GM08714 (cell line): Measurements from ENCODE around the gene PPFIA2.

Source experiments
- H3K4me3 ChIP-seq: fragments of 200-500 bp; sonication (Bioruptor generic); 2 replicates; pipeline ENCODE4 v1.5.1; 2014; ENCODE audit warnings: mild to moderate bottlenecking, low read length, inconsistent platforms
- ZNF274 ChIP-seq: IDR thresholded peaks from 2 replicates; pipeline ENCODE4 v1.6.1; 2012; ENCODE audit warnings: mild to moderate bottlenecking, low read depth, low read length

The PPFIA2 gene

GRCh38 chr12:81759190-81760051 lies at the start of gene PPFIA2:
Gene PPFIA2 (minus strand): TSS chr12:81759350.
- H3K4me3 ChIP-seq, result peak within 1 kb of the TSS; percentile 20; the same call in 1 of the 2 replicates
- TF ChIP-seq ZNF274, result no peak

GRCh38 chr12:81800298-81801148 lies 41.4 kb upstream of the PPFIA2 start:
- TF ChIP-seq ZNF274, result no peak
- no peak overlapping the region for H3K4me3 ChIP-seq

DNA sequence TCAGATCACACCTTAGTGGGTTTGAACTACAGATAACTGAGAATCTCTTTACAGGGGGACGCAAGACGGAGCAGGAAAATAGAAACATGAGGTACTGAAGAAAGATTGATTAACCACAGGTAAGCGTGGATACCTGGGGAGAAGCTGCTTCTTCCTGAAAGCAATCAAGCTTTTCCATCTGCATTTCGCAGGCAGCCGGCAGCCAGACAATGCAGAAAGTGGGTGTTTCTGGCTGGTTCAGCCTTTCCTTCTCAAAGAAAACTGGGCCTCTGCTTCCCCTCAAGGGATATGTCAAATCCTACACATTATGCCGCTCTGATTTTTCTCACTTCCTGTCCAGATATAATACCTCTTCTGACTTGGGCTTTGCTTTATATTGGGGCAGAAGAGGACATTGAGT lies 39.1 kb upstream of the PPFIA2 start:
- no peak overlapping the region for H3K4me3 ChIP-seq

DNA sequence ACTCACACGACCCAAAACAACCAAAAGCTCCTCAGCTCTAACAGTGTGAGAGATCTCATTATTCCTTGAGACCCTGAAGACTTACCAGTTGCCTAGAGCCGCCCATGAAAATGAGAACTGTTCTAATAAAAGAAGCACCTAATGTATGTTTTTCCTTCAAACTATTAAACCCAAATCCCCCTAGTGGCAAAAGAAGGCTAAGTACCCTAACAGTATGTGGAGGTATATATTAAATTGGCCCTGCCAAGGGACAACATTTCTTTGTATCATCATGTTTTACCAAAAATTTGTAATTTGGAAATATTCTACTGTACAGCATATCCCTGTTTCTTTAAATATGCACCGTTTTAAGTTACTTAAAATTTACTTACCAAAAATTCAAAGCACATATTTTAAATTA lies 38.0 kb upstream of the PPFIA2 start:
- TF ChIP-seq ZNF274, result no peak
- H3K4me3 ChIP-seq, result no peak overlapping the region

More for the DNA sequence above, 39.1 kb upstream of the PPFIA2 start:
- TF ChIP-seq ZNF274, result no peak

- H3K4me3 ChIP-seq, result no peak overlapping the region
- TF ChIP-seq ZNF274, result no peak
Observed at GRCh38 chr12:81792666-81793065, 33.5 kb upstream of the PPFIA2 start.

DNA sequence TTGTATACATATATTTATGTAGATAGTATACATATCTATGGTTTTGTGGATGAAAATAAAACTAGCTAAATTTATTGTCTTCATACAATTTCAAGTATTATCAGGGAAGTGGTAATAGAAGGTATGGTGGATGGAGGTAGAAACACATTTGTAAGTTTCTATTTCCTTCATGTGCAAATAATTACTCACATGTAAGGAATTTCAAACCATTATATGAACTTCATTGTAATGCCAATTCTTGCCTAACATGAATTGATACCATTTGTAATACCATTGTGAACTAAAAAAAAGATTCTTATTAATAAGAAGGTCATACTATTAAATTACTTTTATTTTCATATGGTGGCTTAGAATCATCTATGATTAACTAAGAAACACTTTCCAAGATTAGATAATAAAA lies 20.1 kb upstream of the PPFIA2 start:
- H3K4me3 ChIP-seq, result no peak overlapping the region

GRCh38 chr12:81778719-81779118 lies 19.6 kb upstream of the PPFIA2 start:
- TF ChIP-seq ZNF274, result no peak
- no peak overlapping the region for H3K4me3 ChIP-seq

More for the DNA sequence above, 20.1 kb upstream of the PPFIA2 start:
- TF ChIP-seq ZNF274, result no peak

DNA sequence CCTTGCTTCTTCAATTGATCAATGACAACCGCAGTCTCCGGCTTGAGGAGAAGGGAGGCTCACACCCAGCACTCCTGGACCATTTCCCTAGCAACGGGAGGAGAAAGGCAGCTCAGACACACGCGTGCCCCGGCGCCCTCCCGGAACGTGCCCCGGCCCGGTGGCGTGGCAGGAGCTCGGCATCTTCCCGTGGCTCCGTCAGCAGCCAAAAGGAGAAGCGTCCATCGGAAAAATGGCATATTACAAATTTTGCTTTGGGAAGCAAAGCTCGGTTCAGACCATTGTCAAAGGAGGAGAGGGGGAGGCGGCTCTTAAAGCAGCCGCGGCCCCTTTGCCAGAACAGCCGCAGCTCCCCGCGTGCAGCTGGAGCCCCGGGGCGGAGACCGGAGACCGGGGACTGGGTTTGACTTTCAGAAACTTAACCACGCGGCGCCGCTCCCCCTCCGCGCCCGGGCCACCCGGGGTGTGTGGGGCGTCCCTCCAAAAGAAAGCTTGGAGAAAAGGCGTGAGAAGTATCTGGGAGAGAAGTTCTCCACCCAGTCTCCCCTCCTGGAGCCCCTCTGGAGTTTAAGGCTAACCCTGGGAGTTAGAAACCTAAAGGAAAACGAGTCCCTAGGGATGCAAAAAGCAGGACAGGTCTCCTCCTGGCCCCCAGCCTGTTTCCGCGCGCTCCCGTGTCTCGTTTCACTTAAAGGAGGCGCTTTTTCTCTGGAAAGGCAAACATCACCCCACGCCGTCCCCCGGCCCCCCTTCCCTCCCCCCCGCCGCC lies 545 bp downstream of the PPFIA2 start:
- peak overlapping the region; percentile 18; the same call in 1 of the 2 replicates for H3K4me3 ChIP-seq
- no peak for TF ChIP-seq ZNF274

GRCh38 chr12:81757731-81758365 lies 1.3 kb downstream of the PPFIA2 start:
- TF ChIP-seq ZNF274, result no peak
- no peak overlapping the region for H3K4me3 ChIP-seq

GRCh38 chr12:81729781-81730180 lies 29.4 kb downstream of the PPFIA2 start:
- no peak for TF ChIP-seq ZNF274
- no peak overlapping the region for H3K4me3 ChIP-seq

DNA sequence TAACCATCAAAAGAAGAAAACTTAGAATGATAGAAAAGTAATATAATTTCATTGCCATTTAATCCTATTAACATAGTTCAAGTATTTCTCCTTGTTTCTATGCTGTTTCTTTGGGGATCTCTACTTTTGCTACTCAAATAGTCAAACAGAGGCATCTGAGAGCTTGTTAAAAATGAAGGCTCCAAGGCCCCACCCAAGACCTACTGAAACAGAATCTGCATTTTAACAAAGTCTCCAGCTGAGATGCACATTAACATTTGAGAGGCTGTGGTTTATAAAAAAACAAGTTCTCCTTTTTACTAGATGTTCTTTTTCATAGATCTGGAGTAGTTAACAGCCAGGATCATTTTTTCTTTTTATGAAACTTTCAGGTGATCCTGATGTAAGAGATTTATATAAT lies 31.8 kb downstream of the PPFIA2 start:
- TF ChIP-seq ZNF274, result no peak
- H3K4me3 ChIP-seq, result no peak overlapping the region

GRCh38 chr12:81726634-81727033 lies 32.5 kb downstream of the PPFIA2 start:
- no peak for TF ChIP-seq ZNF274

GRCh38 chr12:81723361-81723760 lies 35.8 kb downstream of the PPFIA2 start:
- no peak for TF ChIP-seq ZNF274
- no peak overlapping the region for H3K4me3 ChIP-seq

More at GRCh38 chr12:81726634-81727033, 32.5 kb downstream of the PPFIA2 start:
- no peak overlapping the region for H3K4me3 ChIP-seq
